NCI-H2081 treated with DMSO at 0.1 percent for 48 hours (cell line): Measurements from ENCODE around the gene REG1A.

Experiments
- DNase-seq: peaks from one replicate; lab custom pipeline; 2025; lab: John Stamatoyannopoulos, UW

REG1A gene

DNA sequence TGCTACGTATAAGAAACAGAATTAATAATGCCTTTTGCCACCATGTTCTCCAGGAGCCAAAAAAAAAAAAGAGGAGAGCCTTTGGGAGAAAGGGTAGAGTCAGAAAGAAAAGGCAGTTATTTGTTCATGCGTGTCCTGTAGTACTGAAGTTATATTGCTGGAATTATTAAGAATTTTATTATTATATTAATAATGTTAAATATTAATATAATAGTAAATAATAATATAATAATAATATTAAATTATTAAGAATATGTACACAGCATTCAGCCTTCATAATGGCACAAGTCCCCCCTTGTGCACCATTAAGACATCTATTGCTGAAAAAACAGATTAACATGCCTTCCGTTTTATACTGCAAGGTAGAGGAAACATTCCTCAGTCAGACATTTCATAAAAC lies 8.1 kb downstream of the REG1A start:
- no peak for DNase-seq

GRCh38 chr2:79129260-79129659 lies 9.0 kb downstream of the REG1A start:
- no peak for DNase-seq

GRCh38 chr2:79129804-79130203 lies 9.5 kb downstream of the REG1A start:
- no peak for DNase-seq

- no peak for DNase-seq
These were observed 11.4 kb downstream of the REG1A start for GRCh38 chr2:79131687-79132086.

DNA sequence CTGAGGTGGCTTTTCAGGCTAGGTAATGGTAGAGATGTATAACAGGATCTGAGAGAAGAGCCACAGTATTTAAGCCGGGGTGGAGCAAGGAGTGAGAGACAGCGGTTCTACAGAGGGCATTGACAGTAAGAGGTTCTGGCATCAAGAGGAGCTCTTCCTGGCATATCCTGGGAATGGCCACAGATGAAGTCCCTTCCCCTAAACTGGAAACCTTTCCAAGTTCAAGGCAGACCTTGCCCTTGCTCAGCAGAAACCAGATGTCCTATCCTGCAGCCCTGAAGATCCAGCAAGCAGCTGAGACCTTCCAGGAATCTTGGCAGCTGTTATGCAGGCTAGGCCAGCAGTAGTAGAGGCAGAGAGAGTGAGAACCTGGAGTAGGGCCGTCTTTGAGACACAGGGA lies 18.1 kb downstream of the REG1A start:
- no peak for DNase-seq

- no peak for DNase-seq
These were observed 19.1 kb downstream of the REG1A start for GRCh38 chr2:79139423-79139822.

GRCh38 chr2:79155826-79156476 lies 35.7 kb downstream of the REG1A start:
- DNase-seq: no peak

GRCh38 chr2:79159030-79159429 lies 38.7 kb downstream of the REG1A start:
- no peak for DNase-seq

GRCh38 chr2:79159653-79160052 lies 39.4 kb downstream of the REG1A start, which contains the start of gene REG3A:
Gene REG3A, minus strand, starts transcription at chr2:79159753. Its CDS starts 348 bp downstream, at chr2:79159405.
- no peak for DNase-seq

DNA sequence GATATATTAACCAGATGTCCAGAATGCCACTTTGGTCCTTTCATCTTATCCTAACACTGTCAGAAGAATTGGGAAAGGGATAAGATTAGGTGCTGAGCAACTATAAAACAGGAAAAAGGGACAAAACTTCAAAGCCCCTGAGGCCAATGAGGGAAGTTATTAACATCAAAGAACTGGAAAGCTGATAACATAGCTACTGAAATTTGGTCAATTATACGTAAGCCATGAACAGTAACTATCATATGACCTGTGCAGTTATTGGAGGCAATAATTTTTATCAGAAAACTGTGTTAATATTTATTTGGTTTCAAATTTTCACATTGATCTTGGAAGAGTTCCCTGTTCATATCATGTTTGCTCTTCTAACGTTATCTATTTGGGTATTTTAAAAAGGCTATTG lies 41.8 kb downstream of the REG1A start:
- DNase-seq: no peak

- no peak for DNase-seq
These were observed 42.5 kb downstream of the REG1A start for GRCh38 chr2:79162801-79163200.

- no peak for DNase-seq
These were observed 51.2 kb downstream of the REG1A start for GRCh38 chr2:79171348-79171958.
